ENCODE data around the gene TOB1.

- TF ChIP-seq CTCF (IDR thresholded peaks at IDR 0.05) (no peak), POLR2A (IDR thresholded peaks at IDR 0.05) (no peak)
Observed at GRCh38 chr17:50899005-50899460, 32.9 kb upstream of the TOB1 start.
